ENCODE results near the gene ZMYM3.
"Not testable (repeated sequence)": the region's sequence is repeated elsewhere in the genome, so short reads cannot be mapped to it uniquely, and the experiment has no call there.

ZMYM3 gene

GRCh38 chrX:71254092-71254963, at the start of gene ZMYM3:
ZMYM3 (minus strand) TSS chrX:71254140; CDS start chrX:71253255, 885 bp downstream.
- DNase-seq, result peak; percentile 63

GRCh38 chrX:71302461-71303213, 48.7 kb upstream of the ZMYM3 start:
- DNase-seq, result no peak

GRCh38 chrX:71301195-71301924, 47.4 kb upstream of the ZMYM3 start, which contains the start of gene ITGB1BP2:
ITGB1BP2 (plus strand) TSS chrX:71301750; CDS start chrX:71301807, 57 bp downstream.
- DNase-seq, result no peak

GRCh38 chrX:71300495-71300894, 46.6 kb upstream of the ZMYM3 start:
- DNase-seq, result not testable (repeated sequence)

GRCh38 chrX:71300064-71300463, 46.1 kb upstream of the ZMYM3 start:
- DNase-seq, result not testable (repeated sequence)

GRCh38 chrX:71298119-71298518, 44.2 kb upstream of the ZMYM3 start:
- DNase-seq, result no peak

- no peak for DNase-seq
Observed at GRCh38 chrX:71296806-71297205, 42.9 kb upstream of the ZMYM3 start.

- no peak for DNase-seq
Observed at GRCh38 chrX:71292669-71293365, 38.9 kb upstream of the ZMYM3 start.

- DNase-seq, result no peak
Observed at GRCh38 chrX:71291381-71291780, 37.4 kb upstream of the ZMYM3 start.

- DNase-seq, result no peak
Observed at GRCh38 chrX:71285929-71286328, 32.0 kb upstream of the ZMYM3 start.

GRCh38 chrX:71283403-71284143, 29.6 kb upstream of the ZMYM3 start, which contains the start of gene NONO:
NONO (plus strand) TSS chrX:71283635; CDS start chrX:71290638, 7,003 bp downstream.
- peak; percentile 99 for DNase-seq

- DNase-seq, result no peak
Observed at GRCh38 chrX:71282514-71283402, 28.8 kb upstream of the ZMYM3 start.

- DNase-seq, result not testable (repeated sequence)
Observed at GRCh38 chrX:71281300-71281699, 27.4 kb upstream of the ZMYM3 start.

- DNase-seq, result not testable (repeated sequence)
Observed at GRCh38 chrX:71272313-71272712, 18.4 kb upstream of the ZMYM3 start.

GRCh38 chrX:71269801-71270395, 16.0 kb upstream of the ZMYM3 start:
- DNase-seq, result no peak

GRCh38 chrX:71268624-71269023, 14.7 kb upstream of the ZMYM3 start:
- not testable (repeated sequence) for DNase-seq

GRCh38 chrX:71256856-71257255, 2.9 kb upstream of the ZMYM3 start:
- DNase-seq, result no peak

- no peak for DNase-seq
Observed at GRCh38 chrX:71256051-71256450, 2.1 kb upstream of the ZMYM3 start.

- DNase-seq, result no peak
Observed at GRCh38 chrX:71253253-71254091, 468 bp downstream of the ZMYM3 start.
